HK-2 (cell line): ENCODE results near the gene TERB1.
A peak's percentile ranks its signal among the peaks of the same experiment; 100 is the strongest.
"Not testable (repeated sequence)": the region's sequence is repeated elsewhere in the genome, so short reads cannot be mapped to it uniquely, and the experiment has no call there.

Source experiments
- DNase-seq: peaks from one replicate; pipeline ENCODE4 v3.0.0-alpha.2; 2018; ENCODE audit not compliant: unreplicated experiment

TERB1 gene

DNA sequence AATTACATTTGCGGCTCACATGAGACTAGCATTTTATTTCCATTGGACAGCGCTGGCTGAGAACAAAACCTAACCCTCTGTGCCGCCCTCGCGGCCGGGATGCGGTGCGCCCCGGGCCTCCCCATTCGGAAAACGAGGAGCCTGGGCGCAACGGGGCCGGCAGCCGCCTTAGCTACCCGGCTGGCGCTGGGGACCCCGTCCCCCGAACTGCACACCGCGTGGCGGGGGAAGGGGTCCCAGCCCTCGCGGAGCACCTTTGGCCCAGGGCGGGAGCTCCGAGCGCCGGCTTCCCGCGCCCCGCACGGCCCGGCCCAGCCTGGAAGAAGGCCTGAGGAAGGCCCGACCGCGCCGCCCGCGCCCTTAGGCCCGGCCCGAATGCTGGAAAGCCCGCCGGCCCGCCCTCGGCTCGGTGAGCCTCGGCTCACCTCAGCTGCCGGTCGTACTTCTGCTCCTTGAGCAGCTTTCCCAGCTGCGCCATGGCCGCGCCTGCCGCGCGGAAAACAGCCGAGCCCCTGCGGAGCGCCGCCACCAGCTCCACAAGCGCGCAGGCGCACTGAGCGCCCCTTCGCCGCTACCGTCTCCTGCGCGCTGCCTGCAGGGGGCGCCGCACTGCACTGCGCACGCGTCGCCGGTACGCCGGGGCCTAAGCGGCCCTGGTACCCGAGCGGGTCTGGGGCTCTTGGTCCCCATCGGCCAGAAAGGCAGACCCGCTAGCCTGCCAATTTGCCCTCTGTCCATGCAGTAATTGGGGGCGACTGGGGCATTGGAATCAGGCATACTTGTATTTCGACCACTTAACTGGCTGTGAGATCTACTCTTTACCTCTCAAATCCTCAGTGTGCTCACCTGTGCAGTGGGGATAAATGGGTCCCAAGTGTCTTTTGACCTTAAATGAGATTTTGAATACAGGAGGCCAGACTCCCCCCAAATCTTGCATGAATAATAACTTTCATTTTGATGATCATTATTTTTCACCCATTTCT lies 29.3 kb upstream of the TERB1 start, which contains the start of gene NAE1:
TSS of gene NAE1 (minus strand) at position 555 of the 983 bp plus-strand sequence. CDS start at position 478, 77 bp downstream.
- peak; percentile 90 for DNase-seq

DNA sequence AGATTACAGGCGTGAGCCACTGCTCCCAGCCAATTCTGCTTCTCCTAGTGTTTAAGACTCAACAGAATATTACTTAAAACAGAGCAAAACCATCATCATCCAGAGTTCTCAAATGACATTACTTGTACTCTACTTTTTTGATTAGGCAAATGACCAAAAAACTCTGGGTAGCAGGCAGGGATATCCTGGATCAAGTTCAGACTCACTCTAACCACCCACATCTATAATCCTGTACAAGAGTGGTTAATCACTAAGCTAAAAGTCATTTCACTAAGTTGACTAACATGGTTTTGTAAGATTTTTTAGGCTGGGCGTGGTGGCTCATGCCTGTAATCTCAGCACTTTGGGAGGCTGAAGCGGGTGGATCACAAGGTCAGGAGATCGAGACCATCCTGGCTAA lies 22.6 kb upstream of the TERB1 start:
- no peak for DNase-seq

DNA sequence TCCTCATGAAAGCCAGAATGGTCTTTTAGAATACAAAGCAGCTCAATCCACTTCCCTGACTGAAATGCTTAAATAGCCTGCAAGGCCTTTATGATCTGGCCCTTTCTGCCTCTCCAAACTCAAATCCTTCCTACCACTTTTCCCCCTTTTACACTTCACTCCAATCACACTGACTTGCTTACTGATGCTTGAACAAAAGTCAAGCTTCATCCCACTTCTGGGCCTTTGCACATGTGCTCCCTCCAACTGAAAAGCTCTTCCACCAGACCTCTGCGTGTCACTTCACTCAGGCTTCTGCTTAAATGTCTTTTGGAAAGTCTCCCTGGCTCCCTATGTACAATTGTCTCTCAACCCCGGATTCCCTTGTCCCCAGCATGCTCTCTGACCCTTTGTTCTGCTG lies 13.3 kb upstream of the TERB1 start:
- DNase-seq, result no peak

- no peak for DNase-seq
Measured at GRCh38 chr16:66811043-66811442, 9.7 kb upstream of the TERB1 start.

GRCh38 chr16:66810391-66810790 lies 9.0 kb upstream of the TERB1 start:
- no peak for DNase-seq

DNA sequence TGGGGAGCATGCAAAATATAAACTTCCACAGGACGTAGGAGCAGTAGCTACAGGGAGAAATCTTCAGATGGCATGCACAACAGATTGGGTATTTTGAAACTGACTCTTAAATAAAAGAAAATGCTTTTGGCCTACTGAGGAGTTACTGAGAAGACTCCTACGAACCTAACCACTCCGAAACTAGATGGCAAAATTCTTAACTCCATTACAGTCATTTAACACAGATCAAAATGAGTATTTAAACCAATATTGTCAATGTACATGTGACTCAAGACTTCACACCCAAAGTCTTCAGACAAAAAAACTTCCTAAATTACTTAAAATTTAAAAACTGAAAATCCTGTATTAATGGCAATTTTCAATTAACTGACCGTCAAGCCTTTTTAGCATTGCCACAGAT lies 8.4 kb upstream of the TERB1 start:
- DNase-seq, result no peak

DNA sequence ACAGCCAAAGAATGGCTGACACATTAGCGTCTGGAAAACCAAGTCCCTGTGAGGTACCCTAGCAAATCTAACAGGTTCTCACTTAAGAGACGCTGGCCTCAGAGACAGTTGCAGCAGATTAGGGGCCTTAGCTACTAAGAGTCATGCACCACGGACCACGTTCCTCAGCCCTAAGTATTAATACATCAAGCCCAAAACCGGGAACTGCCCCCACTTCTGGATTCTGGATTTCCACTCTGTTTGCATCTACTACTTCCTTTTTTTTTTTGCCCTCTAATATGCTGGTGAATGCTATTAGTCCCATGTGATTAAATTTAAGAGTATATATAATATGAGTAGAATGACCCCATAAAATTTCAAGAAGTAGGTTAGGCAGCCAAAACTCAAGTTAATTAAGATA lies 775 bp upstream of the TERB1 start:
- no peak for DNase-seq

- no peak for DNase-seq
Measured at GRCh38 chr16:66800856-66801255, 528 bp downstream of the TERB1 start.

DNA sequence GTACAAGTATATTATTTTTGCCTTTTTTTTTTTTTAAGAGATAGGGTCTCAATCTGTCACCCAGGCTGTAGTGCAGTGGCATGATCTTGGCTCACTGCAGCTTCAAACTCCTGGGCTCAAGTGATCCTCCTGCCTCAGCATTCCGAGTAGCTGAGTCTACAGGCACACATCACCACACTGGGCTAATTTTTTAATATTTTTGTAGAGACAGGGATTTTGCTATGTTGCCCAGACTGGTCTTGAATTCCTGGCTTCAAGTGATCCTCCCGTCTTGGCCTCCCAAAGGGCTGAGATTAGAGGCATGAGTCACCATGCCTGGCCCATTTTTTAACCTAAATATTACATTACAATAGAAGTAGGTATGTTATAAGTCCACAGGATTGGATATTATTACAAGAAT lies 3.2 kb downstream of the TERB1 start:
- no peak for DNase-seq

GRCh38 chr16:66793984-66794383 lies 7.4 kb downstream of the TERB1 start:
- not testable (repeated sequence) for DNase-seq

DNA sequence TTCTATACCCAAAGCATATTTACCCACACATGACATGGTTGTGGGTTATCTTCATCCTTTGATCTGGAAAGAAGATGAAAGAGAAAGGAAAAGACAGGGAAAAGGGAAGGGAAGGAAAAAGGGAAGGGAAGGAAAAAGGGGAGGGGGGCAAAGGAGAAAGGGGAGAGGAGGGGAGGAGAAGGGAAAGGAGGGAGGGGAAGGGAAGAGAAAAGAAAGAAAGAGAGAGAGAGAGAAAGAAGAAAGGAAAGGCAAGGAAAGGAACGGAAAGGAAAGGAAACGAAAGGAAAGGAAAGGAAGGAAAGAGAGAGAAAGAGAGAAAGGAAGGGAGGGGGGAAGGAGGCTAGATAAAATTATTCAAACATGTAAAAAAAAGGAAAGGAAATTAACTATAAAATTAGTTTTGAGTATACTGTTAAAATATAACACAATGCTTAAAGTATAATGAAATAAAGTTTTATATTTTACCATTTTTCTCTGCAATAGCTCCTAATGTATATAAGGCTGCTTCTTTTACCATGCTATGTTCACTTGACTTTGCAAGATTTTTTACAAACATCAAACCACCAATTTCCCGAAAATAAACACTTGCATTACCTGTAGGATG lies 11.2 kb downstream of the TERB1 start:
- DNase-seq, result no peak

DNA sequence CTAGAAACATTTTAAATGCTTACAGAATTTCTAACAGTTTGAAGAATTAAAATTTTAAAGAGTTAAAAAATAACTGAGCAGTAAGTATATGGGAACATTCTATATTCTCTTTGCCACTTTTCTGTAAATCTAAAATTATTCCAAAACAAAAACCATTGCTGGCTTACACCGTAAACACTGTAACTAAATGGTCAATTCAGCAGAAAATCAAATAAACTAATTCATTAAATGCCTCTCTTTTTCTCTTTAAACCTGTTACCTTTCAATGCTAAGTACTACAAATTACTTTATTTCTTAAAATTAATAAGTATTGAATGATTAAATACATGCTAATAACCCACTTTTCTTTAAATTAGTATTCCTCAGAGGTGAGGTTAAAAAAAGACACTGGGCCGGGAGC lies 14.0 kb downstream of the TERB1 start:
- DNase-seq, result no peak

DNA sequence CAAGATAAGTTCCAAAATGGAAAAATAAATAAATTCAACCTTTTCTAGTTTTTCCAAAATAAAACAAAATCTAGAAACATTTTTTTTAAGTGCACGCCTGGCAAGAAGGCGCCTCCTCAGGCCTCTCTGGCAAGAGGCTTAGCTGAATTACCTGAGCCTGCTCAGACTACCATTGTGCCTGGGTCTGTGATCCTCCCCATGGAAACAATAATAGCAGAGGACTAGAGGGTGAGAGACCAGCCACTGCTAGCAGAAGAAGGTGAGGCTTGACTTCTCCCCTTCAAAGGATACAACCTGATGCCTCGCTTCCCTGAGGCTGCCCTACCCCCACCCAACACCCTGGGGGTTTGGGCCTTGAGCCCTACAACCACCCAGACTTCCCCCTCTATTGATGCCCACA lies 14.8 kb downstream of the TERB1 start:
- no peak for DNase-seq

DNA sequence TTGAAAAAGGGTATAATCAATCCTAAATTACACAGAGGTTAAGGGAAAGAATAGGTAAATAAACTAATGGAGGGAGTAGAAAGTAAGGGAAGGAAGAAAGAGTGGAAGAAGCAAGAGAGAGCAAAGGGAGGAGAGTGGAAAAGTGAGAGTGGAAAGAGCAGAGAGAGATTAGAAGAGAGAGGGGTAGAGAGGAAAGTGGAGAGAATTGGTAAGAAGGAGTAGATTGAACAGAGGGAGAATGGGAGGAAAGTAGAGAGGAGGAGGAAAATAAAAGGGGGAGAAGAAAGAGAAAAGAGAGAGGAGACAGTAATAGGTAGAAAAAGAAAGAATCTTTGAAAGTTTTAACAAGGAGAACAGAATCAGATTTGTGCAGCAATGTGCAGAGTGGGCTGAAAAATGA lies 24.9 kb downstream of the TERB1 start:
- no peak for DNase-seq

DNA sequence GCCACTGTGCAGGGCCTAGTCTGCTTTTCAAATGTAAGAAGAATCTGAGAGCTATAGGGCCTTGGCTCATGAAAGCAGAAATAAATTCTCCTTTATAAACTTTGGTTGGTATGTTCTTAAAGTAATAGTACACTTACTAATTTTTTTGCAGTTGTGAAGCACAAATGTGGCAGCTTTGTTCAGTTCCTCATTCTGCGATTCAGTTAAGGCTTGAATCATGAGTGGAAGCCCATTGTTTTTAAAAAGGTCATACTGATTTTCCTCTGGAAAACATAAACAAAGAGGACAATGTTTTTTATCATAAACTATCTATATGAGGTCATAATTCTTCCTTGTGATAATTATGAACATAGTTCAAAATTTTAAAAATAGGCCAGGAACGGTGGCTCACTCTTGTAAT lies 26.4 kb downstream of the TERB1 start:
- no peak for DNase-seq

- no peak for DNase-seq
Measured at GRCh38 chr16:66758086-66758485, 43.3 kb downstream of the TERB1 start.

- no peak for DNase-seq
Measured at GRCh38 chr16:66754819-66755218, 46.6 kb downstream of the TERB1 start.

DNA sequence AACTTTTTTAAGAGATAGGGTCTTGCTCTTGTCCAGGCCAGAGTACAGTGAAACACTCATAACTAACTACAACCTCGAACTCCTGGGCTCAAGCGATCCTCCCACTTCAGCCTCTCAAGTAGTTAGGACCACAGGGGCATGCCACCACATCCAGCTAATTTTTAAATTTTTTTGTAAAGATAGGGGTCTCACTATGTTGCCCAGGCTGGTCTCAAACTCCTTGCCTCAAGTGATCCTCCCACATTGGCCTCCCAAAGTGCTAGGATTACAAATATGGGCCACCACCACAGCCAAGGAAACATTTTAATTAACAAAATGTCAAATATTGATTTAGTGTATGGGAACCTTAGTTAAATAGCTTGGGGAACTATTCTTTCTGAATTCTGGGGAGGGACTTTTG lies 47.2 kb downstream of the TERB1 start:
- DNase-seq, result no peak

GRCh38 chr16:66752958-66753357 lies 48.4 kb downstream of the TERB1 start:
- no peak for DNase-seq

GRCh38 chr16:66752379-66752778 lies 49.0 kb downstream of the TERB1 start:
- no peak for DNase-seq

- DNase-seq, result no peak
Measured at GRCh38 chr16:66751992-66752322, 49.4 kb downstream of the TERB1 start.

- peak; percentile 83 for DNase-seq
Measured at GRCh38 chr16:66751303-66751991, 49.9 kb downstream of the TERB1 start, which contains the start of gene DYNC1LI2. Gene DYNC1LI2 (minus strand): TSS chr16:66751609. CDS start chr16:66751591, 18 bp downstream.

DNA sequence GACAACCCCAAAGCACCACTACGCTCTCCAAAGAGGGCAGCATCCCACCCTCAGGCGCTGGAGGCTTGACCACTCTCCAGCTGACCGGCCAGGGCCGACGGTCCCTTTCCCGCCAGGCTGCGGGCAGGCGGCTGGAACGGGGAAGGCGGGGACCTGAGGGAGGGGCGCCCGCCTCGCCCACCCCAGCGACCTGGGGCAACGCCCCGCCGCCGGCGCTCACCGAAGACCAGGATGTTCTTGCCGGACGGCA lies 50.4 kb downstream of the TERB1 start:
- DNase-seq, result peak; percentile 49
